Heart left ventricle (tissue), 16 donors: ENCODE measurements around the gene PEF1. TPM values are rescaled to one million over a fixed set of nuclear protein-coding genes. Genes with fewer than 3 reads are reported as not detected.

Source experiments
- ATAC-seq, 4 donors: fragments of 200-7000 bp; cut with Tn5 transposase; one replicate each; pipeline ENCODE4 v1.9.1; 2020 to 2022; ENCODE audit warnings: moderate library complexity in 4 of 4, mild to moderate bottlenecking in 3 of 4, moderate number of reproducible peaks in 1 of 4
- DNase-seq, 5 donors: peaks; one replicate each; pipeline ENCODE4 v3.0.0-alpha.2; 2020
- H3K27ac ChIP-seq, 12 donors: fragments of 200-600 bp; sonication (generic) in 4 of 12; one replicate each; pipeline versions ENCODE4 v1.5.0 to v1.8.0; 2016 to 2022; ENCODE audit warnings: mild to moderate bottlenecking in 2 of 12
- H3K27me3 ChIP-seq, 9 donors: fragments of 200-600 bp; sonication (generic) in 2 of 9; one replicate each; pipeline versions ENCODE4 v1.5.1 to v1.8.0; 2016 to 2022; ENCODE audit warnings: mild to moderate bottlenecking in 3 of 9
- H3K36me3 ChIP-seq, 9 donors: fragments of 200-600 bp; sonication (generic) in 2 of 9; one replicate each; pipeline versions ENCODE4 v1.5.0 to v1.8.0; 2018 to 2022; ENCODE audit warnings: mild to moderate bottlenecking in 2 of 9
- H3K4me1 ChIP-seq, 12 donors: fragments of 200-600 bp; sonication (generic) in 4 of 12; one replicate each; pipeline versions ENCODE4 v1.5.0 to v1.8.0; 2016 to 2022; ENCODE audit warnings: mild to moderate bottlenecking in 3 of 12
- H3K4me3 ChIP-seq, 12 donors: fragments of 200-600 bp; sonication (generic) in 4 of 12; one replicate each; pipeline versions ENCODE4 v1.5.0 to v1.8.0; 2017 to 2022; ENCODE audit warnings: mild to moderate bottlenecking in 9 of 12, moderate library complexity in 4 of 12
- H3K9me3 ChIP-seq, 12 donors: fragments of 200-600 bp; sonication (generic) in 4 of 12; one replicate each; pipeline versions ENCODE4 v1.5.0 to v1.8.0; 2016 to 2022; ENCODE audit warnings: mild to moderate bottlenecking in 1 of 12
- POLR2A ChIP-seq, 2 donors: fragments of 450-650 bp; IDR thresholded peaks; one replicate each; pipeline ENCODE4 v1.6.1; 2017; ENCODE audit warnings: antibody characterized with exemption in 2 of 2, mild to moderate bottlenecking in 2 of 2, moderate library complexity in 2 of 2
- WGBS, 4 donors: extraction: QIAGEN DNeasy Blood & Tissue Kit in 2 of 4; methylation state at CpG; one replicate each; pipeline versions ENCODE4 v1.1.5 to v1.1.7; 2013 to 2018; 5-methylcytosine and 5-hydroxymethylcytosine counted together
- intact Hi-C, 10 donors: fragments of 100-400 bp; cut with DNase I; formaldehyde crosslinking; loops; one replicate each; pipeline versions ENCODE4 v1.11.1 to v1.14.2; 2022
- polyA plus RNA-seq, 2 donors: library from polyadenylated mRNA; stranded (reverse); fragments of 200-250 nt; gene quantifications; one replicate each; pipeline ENCODE4 v1.2.3, GENCODE V29; 2013
- total RNA-seq, 9 donors: library from RNA; depleted of rRNA in 2 of 9; stranded (reverse); fragments of >200 nt in 2 of 9; fragmentation: NEBNext Ultra II Directional in 3 of 9; extraction: Animal tissue kit (Norgen Biotek cat#: 25700) in 3 of 9; gene quantifications; one replicate each; pipeline versions ENCODE4 v1.1.0 to v1.2.4, GENCODE V29; 2016 to 2023
- TF ChIP-seq, protein P1 (sequence below), 12 donors: fragments of 200-600 bp; sonication (generic) in 4 of 12; IDR thresholded peaks; one replicate each; pipeline versions ENCODE4 v1.5.0 to v1.8.0; 2018 to 2022; ENCODE audit warnings: antibody characterized with exemption in 12 of 12, mild to moderate bottlenecking in 5 of 12
- donor health status: ischemic (EF 13 %, LVEDD 7.1; RV severe dilation, severe dysfunction).
- donor health status: healthy with polysubstance abuse.
- donor health status: DM: no; HTN: yes; CAD: no.
- donor health status: DM: no; HTN: no; CAD: no.
- donor health status: ischemic (EF 25% LVEDD 6.9; RV normal size, moderate dysfunction).
- donor health status: ischemic (EF 25% LVEDD 5.7; RV mildly dilated, moderate dysfunction).
- donor health status: healthy.
- donor health status: DM: yes; HTN: yes; CAD: no.
- donor health status: ischemic (EF 35%, LVEDD 5.7; RV mildly dilated, moderate dysfunction).
- donor health status: nonischemic (EF 11% LVEDD 7.7; RV severe dilation, severe dysfunction).
- donor health status: DM: yes; HTN: yes; CAD: no.
- donor health status: PGD.
- donor health status: ischemic (EF 29% LVEDD 5.4; RV normal size, mild dysfunction).
- donor health status: nonischemic (EF 23%, LVEDD 6.1; RV moderate dilation, normal function).

Gene PEF1
- total and polyA plus RNA-seq, 11 donors: 32.2 to 106 (median 42.4) TPM

DNA sequence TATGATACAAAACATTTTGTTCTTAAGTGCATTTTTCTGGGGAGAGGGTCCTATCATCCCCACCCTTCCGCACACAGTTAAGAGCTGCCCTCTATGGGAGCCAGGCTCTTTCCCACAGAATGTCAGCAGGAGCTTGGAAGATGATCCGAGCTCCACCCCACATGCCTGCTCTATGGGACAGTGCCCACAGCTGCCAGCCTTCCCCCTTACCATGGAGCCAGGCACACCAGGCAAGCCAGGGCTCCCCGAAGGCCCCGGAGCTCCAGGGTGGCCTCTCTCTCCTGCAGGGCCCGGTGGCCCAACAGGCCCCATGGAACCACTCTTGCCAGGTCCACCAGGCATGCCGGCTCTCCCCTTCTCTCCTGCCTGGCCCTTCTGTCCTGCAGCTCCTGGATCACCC, 10.4 kb upstream of the PEF1 start:
- TF ChIP-seq, protein P1, sequence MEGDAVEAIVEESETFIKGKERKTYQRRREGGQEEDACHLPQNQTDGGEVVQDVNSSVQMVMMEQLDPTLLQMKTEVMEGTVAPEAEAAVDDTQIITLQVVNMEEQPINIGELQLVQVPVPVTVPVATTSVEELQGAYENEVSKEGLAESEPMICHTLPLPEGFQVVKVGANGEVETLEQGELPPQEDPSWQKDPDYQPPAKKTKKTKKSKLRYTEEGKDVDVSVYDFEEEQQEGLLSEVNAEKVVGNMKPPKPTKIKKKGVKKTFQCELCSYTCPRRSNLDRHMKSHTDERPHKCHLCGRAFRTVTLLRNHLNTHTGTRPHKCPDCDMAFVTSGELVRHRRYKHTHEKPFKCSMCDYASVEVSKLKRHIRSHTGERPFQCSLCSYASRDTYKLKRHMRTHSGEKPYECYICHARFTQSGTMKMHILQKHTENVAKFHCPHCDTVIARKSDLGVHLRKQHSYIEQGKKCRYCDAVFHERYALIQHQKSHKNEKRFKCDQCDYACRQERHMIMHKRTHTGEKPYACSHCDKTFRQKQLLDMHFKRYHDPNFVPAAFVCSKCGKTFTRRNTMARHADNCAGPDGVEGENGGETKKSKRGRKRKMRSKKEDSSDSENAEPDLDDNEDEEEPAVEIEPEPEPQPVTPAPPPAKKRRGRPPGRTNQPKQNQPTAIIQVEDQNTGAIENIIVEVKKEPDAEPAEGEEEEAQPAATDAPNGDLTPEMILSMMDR (IDR thresholded peaks at IDR 0.05): no peak
- TF ChIP-seq POLR2A (IDR thresholded peaks at IDR 0.05): no peak
- ATAC-seq (no peak), DNase-seq (peak in 1 of 5 donors; percentile 49)
- H3K9me3 ChIP-seq: no peaks in the 10 kb centered on the region
- H3K4me3 ChIP-seq: no peak overlapping the region
- intact Hi-C loops: no loop called here
- peaks cover 0 to 55% (median 4%) of the 10 kb centered on the region in 9 donors for H3K36me3 ChIP-seq
- 86 to 97% (median 94%) methylated on average over 6 of the region's 6 CpGs for WGBS, 4 donors
- peaks cover 0 to 16% (median 11%) of the 10 kb centered on the region in 12 donors for H3K4me1 ChIP-seq
- no peak overlapping the region for H3K27ac ChIP-seq
- no peaks in the 10 kb centered on the region for H3K27me3 ChIP-seq

DNA sequence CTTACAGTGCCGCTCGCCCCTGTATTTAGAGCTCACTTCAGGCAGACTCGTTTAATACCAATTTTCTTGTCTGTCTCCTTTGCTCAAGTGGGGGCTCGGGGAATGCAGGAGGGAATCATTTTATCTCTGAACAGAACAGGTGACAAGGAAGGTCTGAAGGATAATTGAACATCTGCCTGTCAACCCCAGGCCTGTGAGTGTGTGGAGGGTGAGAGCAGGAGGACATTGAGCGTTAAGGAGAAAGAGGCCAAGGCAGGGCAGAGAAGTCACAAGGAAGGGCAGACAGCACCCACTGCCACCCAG, 9.7 kb upstream of the PEF1 start:
- DNase-seq (no peak), ATAC-seq (no peak)
- WGBS, 4 donors: 90 to 95% (median 93%) methylated on average over 5 of the region's 5 CpGs
- intact Hi-C loops: no loop called here
- Histone ChIP-seq H3K9me3 (no peaks in the 10 kb centered on the region), H3K4me1 (peaks cover 0 to 22% (median 15%) of the 10 kb centered on the region in 12 donors), H3K27ac (no peak overlapping the region), H3K36me3 (peaks cover 0 to 55% (median 4%) of the 10 kb centered on the region in 9 donors), H3K27me3 (no peaks in the 10 kb centered on the region), H3K4me3 (no peak overlapping the region)
- TF ChIP-seq, protein P1 (IDR thresholded peaks at IDR 0.05): no peak
- TF ChIP-seq POLR2A (IDR thresholded peaks at IDR 0.05): no peak

DNA sequence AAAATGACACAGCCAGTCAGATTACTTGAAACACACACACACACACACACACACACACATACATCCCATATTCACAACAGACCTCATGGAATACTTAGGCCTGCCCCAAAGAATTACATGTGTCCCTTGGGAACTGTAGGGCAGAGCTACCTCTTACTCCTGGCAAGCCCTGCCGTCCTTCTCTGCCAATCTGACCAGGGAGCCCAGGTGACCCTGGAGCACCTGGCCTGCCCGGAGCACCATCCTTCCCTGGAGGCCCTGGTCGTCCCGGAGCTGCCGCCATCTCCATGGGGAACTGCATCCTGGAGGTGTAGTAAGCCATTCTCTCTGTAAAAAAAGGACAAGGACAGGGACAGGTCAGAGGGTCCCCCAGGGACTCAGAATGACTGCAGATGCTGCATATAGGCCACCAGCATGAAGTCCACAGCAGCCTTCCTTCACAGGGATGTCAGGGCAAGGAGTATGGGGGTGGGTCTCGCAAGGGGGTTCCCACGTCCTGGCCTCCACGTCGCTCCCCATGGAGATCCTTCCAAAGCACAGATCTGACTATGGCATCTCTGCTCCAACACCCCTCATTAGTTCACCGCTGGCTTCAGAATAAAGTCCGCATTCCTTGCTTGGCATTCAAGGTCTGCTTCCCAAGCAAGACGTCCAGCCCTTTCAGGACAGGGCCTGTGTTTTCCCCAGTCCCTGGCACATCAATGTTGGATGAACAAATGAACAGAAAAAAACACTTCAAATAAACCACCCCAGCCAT, 9.2 kb upstream of the PEF1 start:
- H3K36me3 ChIP-seq: peaks cover 0 to 55% (median 4%) of the 10 kb centered on the region in 9 donors
- WGBS, 4 donors: 89 to 90% (median 90%) methylated on average over 11 to 12 of the region's 12 CpGs
- ATAC-seq (no peak), DNase-seq (no peak)
- TF ChIP-seq POLR2A (IDR thresholded peaks at IDR 0.05): no peak
- TF ChIP-seq, protein P1 (IDR thresholded peaks at IDR 0.05): no peak
- no peak overlapping the region for H3K27ac ChIP-seq
- no peaks in the 10 kb centered on the region for H3K27me3 ChIP-seq
- peaks cover 0 to 26% (median 17%) of the 10 kb centered on the region in 12 donors for H3K4me1 ChIP-seq
- intact Hi-C loops: no loop called here
- H3K9me3 ChIP-seq: no peaks in the 10 kb centered on the region
- no peak overlapping the region for H3K4me3 ChIP-seq

DNA sequence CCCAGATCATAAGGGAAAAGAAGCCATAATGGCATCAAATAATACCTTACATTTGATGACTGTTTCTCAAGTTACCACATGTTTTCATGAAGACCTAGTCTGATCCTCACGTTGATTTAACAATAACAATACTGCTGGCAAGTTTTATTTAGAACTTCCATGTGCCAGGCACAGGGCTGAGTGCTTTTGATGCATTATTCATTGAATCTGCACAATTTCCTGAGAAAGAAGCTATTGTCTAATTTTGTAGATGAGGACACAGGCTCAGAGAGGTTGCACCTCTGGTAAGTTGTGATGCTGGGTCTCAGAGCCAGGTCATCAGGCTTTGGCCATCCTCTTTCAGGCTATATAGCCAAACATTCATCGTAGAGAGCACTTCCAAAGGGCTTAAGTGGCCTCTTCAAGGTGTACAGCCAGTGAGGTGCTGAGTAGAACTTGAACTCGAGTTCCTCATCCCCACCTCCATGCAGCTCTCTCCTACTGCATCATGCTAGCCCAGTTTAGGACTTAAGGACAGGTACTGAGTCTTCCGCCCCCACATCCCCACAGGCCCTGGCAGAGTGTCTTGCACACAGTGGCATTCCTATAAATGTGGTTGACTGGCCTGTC, 8.3 kb upstream of the PEF1 start:
- H3K36me3 ChIP-seq: peaks cover 0 to 48% (median 4%) of the 10 kb centered on the region in 9 donors
- no peak for DNase-seq
- intact Hi-C loops: no loop called here

More for the DNA sequence above, 8.3 kb upstream of the PEF1 start:
- TF ChIP-seq, protein P1 (IDR thresholded peaks at IDR 0.05): no peak
- no peak for TF ChIP-seq POLR2A (IDR thresholded peaks at IDR 0.05)
- no peak overlapping the region for H3K27ac ChIP-seq
- peaks cover 0 to 33% (median 21%) of the 10 kb centered on the region in 12 donors for H3K4me1 ChIP-seq
- ATAC-seq: no peak
- H3K27me3 ChIP-seq: no peaks in the 10 kb centered on the region
- no peaks in the 10 kb centered on the region for H3K9me3 ChIP-seq
- 82 to 86% (median 84%) methylated on average over 4 of the region's 4 CpGs for WGBS, 4 donors
- no peak overlapping the region for H3K4me3 ChIP-seq
